ENCODE measurements around the gene SGPL1.

Gene SGPL1

GRCh38 chr10:70779511-70780369 lies 36.0 kb upstream of the SGPL1 start:
- DNase-seq (ENCODE audit: low read depth in 1 of 2, low spot score in 1 of 2): no peak

GRCh38 chr10:70780370-70780760 lies 35.4 kb upstream of the SGPL1 start:
- no peak for DNase-seq (ENCODE audit: low read depth in 1 of 2, low spot score in 1 of 2)

DNA sequence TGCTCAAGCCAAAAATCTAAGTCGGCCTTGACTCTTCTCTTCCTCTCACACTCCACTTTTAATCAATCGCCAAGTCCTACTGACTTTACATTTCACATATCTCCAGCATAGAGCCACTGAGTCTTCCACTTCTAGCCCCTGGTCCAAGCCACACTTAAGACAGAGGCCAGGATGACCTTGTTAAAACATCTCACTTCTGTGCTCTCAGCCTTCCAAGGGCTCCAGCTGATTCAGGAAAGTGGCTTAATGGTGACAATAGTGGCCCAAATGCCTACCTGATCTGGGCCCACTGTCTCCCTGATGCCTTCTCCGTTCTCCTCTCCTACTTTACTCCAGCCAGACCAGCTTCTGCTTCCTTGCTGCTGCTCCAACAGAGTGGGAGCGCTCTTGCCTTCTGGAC lies 35.0 kb upstream of the SGPL1 start:
- no peak for DNase-seq (ENCODE audit: low read depth in 1 of 2, low spot score in 1 of 2)

DNA sequence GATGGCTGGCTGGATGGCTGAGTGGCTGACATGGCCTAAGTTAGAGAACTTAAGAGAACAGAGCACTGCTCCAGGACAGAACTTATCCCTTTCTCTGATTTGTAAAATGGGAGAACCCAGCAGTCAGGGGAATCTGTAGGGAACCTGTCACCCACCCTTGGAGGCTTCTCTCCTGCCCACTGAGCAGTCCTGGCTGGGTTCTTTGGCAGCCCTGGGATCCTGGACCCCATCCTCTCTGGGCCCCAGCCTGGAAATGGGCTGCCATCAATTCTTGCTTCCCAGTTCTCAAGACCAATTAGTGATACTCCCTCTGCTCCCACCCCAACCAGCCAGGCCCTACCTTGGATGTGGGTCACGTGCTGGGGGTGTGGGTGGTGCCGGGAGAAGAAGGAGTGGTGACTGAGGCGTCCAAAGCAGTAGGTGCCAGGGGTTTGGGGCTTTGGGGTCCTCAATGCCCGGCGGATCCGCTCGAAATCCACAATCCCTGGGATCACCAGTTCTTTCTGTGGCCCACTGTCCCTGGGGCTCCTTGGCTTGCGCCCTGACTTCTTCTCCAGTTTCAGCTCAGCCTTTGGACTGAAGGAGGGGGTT lies 34.2 kb upstream of the SGPL1 start:
- no peak for DNase-seq (ENCODE audit: low read depth in 1 of 2, low spot score in 1 of 2)

- DNase-seq (ENCODE audit: low read depth in 1 of 2, low spot score in 1 of 2): no peak
Observed at GRCh38 chr10:70782086-70782745, 33.5 kb upstream of the SGPL1 start.

- no peak for DNase-seq (ENCODE audit: low read depth in 1 of 2, low spot score in 1 of 2)
Observed at GRCh38 chr10:70782746-70783680, 32.7 kb upstream of the SGPL1 start.

DNA sequence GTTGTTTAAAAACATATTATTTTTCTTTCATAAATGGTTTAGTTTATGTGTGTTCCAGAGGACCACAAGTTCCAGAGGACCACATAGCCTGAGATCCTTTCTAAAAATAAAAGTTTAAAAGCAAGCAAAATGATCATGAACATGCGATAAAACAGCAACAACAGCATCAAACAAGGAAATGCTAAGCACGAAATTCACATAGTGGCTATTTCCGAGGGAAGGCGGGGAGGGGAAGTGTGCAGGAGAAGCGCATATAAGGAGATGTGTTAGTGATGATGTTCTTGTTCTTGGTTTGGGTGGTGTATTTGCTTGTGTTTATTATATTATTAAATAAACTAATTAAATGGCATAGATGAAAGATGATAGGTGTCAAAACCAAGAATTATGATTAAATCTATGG lies 31.7 kb upstream of the SGPL1 start:
- no peak for DNase-seq (ENCODE audit: low read depth in 1 of 2, low spot score in 1 of 2)

DNA sequence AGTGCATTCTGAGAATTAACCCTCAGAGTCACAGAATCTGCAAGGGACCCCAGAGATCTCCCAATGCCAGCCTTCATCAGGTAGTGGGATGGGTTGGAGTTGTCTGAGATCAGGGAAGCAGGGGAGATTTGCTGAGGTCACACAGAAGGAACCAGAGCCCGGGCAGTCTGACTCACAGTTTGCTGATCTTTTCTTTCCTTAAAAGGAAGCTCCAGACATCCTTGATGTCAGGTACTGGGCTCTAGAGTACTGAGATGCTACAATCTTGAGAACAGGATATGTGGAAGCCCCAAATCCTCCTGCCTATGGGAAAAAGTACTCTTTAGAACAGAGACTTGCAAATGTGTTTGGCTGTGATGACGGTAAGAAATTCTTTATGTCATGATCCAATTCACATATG lies 31.3 kb upstream of the SGPL1 start:
- DNase-seq (ENCODE audit: low read depth in 1 of 2, low spot score in 1 of 2): no peak

DNA sequence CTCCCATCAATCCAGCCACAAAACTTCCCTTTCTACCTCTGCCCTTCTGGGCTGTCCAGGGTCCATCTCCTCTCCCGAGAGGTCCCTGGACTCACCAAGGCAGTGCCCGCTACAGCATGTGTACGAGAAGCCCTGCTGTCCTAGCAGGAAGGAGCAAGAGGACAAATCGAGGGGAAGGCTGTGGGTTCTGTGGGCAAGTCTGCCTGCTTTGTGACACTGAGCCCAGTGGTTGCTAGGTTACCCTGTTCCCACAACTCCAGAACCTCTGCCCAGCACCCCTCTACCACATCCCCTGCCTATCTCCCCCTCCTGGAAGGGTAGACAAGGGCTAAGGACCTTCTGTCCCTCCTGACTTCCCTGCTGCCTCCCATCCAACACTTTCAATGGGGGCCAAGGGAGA lies 30.6 kb upstream of the SGPL1 start, which contains the start of gene TBATA:
TSS of gene TBATA (minus strand) at position 188 of the 400 bp plus-strand sequence. CDS start 1,998 bp downstream, outside the sequence.
- DNase-seq (ENCODE audit: low read depth in 1 of 2, low spot score in 1 of 2): no peak

DNA sequence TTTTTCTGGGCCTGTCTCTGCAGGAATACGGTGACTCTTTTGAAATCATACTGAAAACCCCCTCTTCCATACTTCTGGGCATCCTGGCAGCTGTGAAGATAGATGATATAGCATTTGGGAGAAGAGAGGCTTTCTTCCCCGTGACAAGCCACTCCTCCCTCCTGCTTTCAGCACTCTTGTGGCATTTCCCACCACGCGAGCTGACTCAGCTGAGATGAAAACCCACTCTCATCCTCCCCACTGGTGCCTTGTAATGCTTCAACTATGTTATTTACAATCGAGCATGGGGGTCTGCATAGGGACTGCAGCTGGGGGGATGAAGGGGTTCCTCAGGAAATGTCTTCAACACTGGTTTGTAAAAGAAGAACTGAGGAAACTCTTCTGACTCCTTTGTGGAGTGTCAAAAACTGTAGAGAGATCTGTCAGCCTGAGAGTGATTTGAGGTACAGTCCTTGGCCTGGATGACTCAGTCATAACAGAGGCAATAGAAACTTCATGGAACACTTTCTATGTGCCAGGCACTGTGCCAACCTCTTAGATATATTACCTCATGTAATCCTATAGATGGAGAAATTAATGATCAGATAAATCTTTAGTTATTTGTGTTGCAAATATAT lies 28.8 kb upstream of the SGPL1 start:
- no peak for DNase-seq (ENCODE audit: low read depth in 1 of 2, low spot score in 1 of 2)

DNA sequence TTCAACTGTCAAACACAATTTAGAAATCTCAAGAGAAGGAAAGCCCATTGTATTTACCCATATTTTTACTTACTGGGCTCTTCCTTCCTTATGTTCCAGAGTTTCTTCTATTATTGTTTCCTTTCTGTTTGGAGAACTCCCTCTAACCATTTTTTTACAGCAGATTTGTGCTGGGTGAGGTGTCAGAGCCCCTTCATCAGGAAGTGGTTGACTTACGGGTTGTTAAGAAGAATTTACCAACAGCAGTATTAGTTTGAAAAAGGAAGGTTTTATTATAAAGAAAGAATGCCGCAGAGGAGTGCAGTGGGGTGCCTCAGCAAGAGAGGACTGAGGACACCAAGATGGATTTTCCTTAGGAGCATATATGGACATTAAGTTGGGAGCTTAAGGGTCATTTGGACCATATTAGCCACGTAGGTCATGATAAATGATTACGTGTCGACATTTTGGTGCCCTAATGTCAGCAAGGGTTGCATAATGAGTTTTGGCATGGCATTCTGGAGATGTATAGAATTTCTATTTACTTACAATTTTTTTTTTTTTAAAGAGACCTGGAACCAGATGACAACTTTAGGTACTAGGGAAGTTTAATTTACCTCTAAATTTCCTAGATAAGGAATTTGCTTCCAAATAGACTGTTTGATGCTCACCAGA lies 24.2 kb upstream of the SGPL1 start:
- DNase-seq (ENCODE audit: low read depth in 1 of 2, low spot score in 1 of 2): no peak

DNA sequence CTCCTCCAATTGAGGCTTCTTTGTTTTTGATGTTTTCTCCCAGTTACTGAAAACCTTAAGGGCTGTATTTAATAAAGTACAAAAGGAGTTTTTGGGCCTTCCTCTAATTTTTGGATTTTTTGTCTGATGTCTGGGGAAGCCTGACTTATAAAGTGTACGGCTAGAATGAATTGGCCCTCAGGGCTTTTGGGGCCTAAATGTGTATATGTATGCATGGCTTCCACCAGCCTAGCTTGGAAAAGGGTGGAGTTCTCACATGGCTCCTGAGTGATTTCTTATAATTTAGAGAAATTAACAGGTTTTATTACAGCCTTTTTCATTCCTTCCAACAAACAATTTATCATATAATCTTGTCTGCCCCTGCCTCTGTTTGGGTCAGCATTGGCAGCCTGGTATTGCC lies 20.1 kb upstream of the SGPL1 start:
- no peak for DNase-seq (ENCODE audit: low read depth in 1 of 2, low spot score in 1 of 2)

GRCh38 chr10:70797840-70798239 lies 17.9 kb upstream of the SGPL1 start:
- DNase-seq (ENCODE audit: low read depth in 1 of 2, low spot score in 1 of 2): no peak

- no peak for DNase-seq (ENCODE audit: low read depth in 1 of 2, low spot score in 1 of 2)
Observed at GRCh38 chr10:70799124-70799523, 16.6 kb upstream of the SGPL1 start.

- no peak for DNase-seq (ENCODE audit: low read depth in 1 of 2, low spot score in 1 of 2)
Observed at GRCh38 chr10:70801854-70802253, 13.9 kb upstream of the SGPL1 start.

DNA sequence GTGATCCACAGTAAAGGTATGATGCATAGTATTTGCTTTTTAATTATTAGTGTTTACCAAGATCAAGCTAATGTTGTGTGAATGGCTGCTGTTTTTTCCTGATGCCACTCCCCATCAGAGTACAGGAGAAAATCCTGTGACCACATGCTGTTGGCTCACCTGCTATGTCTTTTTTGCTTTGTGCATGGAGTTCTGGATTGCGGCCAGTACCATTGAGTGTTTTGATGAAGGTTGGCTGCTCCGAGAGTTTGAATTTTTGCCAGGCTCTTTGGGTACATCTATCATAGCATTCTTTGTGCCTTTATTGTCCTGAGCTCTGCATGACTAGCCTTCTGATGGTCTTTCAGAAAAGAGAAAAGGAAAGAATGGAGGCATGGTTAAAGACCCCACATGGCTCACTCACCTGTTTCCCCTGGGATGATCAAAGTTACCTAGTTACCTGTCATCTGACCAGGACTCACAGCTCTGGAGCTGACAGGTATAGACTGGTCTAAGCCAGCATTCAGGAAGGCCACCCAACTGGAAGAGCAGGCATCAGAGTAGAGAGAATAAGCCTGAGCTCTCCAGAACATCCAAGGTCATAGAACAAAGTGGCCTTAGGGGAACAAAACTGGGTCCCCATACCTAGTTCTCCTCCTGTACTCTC lies 11.8 kb upstream of the SGPL1 start:
- DNase-seq (ENCODE audit: low read depth in 1 of 2, low spot score in 1 of 2): no peak

DNA sequence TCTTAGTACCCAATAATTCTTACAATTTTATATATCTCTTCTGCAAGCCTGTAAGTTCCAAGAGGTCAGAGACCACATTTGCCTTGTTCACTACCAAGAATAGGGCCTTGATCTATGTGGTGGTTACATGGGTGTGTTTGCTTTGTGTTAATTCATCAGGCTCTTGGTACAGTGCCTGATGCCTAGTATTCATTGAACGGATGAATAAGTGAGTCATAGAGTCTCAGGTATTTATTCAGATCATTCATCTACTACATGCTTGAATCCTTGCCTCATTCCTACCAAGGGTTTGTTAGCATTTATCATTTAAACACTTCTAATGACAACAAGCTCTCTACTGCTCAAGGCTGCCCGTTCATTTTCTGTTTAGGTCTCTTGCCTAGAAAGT lies 11.3 kb upstream of the SGPL1 start:
- no peak for DNase-seq (ENCODE audit: low read depth in 1 of 2, low spot score in 1 of 2)

GRCh38 chr10:70805619-70806215 lies 10.0 kb upstream of the SGPL1 start:
- DNase-seq (ENCODE audit: low read depth in 1 of 2, low spot score in 1 of 2): no peak

DNA sequence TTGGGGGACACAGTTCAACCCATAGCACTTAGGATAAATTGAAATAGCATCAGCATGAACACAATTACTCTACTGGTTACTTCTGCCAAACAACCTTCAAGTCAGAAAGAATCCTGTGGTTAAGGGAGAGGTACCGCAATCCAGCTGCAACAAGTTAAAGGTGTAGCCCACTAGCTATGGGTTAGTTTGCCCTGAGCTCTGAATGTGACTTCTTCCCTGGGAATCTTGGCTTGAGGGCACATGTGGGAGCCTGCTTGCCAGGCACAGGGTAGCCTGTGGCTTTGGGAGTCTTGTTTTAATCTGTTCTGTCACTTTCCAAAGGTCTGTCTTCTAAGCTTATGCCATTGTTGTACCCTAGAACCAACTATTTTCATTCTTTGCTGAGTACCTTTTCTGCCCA lies 8.9 kb upstream of the SGPL1 start:
- DNase-seq (ENCODE audit: low read depth in 1 of 2, low spot score in 1 of 2): no peak
